GM18861 (cell line): ENCODE data around the gene RABGGTA.

Experiments
- ATAC-seq: cut with Tn5 transposase; IDR thresholded peaks from one replicate; pipeline ENCODE4 v1.9.1; 2021; ENCODE audit not compliant: unreplicated experiment

Gene RABGGTA

GRCh38 chr14:24279301-24280186 lies 8.1 kb upstream of the RABGGTA start:
- ATAC-seq, result peak; percentile 74

DNA sequence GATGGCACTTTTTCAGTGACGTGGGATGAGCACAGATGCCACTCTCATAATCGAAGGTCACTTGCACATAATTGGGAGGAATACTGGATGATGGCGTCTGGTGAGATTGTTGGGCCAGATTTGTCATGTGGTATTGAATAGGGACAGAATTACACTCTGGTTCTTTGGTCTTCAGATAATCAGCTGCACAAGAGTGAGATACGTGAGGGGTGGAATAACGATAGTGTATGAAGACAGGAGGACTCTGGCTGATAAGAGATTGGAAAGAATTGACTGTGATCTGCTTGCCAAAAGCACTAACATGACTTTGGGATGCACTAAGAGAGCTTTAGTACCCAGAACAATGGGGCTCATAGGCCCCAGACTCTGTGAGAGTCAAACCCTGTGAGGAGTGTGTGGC lies 7.0 kb upstream of the RABGGTA start:
- ATAC-seq, result no peak

DNA sequence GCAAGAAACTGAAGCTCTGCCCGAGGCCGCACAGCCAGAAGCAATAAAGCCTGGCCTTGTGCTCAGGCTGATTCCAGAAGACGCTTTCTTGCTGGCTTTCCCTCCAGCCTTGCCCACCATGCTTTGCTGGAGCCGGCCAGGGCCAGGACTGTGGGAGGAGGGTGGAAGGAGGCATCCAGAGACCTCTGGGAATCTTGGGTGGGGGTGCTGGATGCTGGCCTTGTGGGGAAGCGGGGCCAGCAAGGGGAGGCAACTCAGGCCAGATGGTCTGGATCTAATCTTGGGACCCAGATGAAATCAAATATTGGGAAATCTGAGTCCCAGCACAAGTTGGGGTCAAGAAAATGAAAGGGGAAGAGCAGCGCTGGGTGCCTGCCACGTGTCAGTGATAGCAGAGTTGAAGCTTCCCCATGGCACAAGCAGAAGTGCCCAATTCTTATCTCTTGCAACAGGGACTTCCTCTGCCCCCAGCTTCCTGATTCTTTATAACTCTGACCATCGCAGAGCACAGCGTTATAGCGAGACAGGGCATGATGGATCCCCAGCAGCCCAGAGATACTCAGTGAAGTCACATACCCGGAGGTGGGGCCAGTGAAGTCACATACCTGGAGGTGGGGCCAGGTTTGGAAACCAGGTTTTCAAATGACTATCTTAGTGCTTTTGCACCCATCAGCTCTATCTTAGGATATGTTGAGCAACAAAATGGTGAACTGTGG lies 6.4 kb upstream of the RABGGTA start:
- ATAC-seq, result no peak

DNA sequence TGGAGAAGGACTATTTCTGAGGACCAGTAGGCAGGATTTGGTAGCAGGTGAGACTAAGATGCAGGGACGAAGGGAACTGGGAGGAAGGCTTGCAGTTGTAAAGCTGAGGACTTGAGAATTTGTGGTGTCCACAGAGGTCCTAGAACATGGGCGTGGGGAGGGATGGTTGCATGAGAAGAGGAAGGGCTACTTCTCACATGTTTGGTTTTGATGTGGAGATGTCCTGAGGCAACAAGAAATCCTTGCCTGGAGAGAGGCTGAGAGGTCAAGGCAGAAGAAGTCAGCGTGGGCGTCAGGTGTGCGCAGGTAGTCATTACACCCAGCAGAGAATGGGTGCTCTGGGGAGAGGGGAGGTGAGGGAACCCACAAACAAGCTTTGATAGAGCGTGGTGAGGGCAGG lies 5.7 kb upstream of the RABGGTA start:
- no peak for ATAC-seq

- peak; percentile 43 for ATAC-seq
Observed at GRCh38 chr14:24274101-24274543, 2.7 kb upstream of the RABGGTA start.

DNA sequence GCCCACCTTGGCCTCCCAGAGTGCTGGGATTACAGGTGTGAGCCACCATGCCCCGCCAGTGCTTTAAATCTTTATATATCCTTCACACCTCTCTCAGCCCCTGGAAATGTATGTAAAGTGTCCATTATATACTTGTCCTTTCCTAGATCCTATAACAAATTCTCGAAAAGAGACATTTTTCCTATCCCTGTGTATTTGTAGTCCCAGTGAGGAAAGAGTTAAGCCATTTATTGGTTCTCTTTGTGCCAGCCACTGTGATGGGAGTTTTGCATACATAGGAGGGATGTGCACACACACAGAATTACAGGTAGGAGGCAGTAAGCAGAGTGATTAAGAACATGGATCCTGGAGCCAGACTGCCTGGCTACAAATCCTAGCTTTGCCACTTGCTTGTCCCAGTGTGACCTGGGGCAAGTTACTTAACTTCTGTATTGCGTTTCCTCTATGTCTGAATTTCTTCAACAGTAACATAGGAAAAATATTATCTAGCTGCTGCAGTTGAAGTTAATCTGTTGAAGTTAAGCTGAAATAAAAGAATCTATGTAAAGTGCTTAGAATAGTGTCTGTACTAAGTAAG lies 2.1 kb upstream of the RABGGTA start:
- ATAC-seq, result no peak

- no peak for ATAC-seq
Observed at GRCh38 chr14:24272467-24272866, 1.1 kb upstream of the RABGGTA start.

GRCh38 chr14:24271834-24272263 lies 452 bp upstream of the RABGGTA start:
- ATAC-seq, result no peak

- ATAC-seq, result no peak
Observed at GRCh38 chr14:24270537-24271133, 762 bp downstream of the RABGGTA start.

GRCh38 chr14:24269910-24270536 lies 1.4 kb downstream of the RABGGTA start:
- no peak for ATAC-seq

DNA sequence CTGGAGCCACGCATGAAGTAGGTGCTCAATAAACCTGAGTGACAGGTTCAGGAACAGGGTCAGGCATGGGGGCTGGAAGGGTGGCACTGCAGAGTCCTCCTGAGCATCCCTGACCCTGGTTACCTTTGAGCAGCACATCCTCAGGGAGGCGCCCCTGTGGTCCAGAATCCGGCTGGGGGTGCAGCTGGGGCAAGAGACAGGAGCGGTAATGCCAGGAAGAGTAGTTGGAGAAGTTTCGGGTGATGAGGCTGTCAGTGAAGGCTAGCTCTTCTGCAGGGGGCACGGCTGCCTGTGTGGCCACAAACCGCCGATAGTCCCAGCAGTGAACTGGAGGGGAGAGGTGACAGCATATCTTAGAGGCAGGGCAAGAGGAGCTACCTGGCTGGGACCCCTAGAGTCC lies 2.0 kb downstream of the RABGGTA start:
- ATAC-seq, result no peak

DNA sequence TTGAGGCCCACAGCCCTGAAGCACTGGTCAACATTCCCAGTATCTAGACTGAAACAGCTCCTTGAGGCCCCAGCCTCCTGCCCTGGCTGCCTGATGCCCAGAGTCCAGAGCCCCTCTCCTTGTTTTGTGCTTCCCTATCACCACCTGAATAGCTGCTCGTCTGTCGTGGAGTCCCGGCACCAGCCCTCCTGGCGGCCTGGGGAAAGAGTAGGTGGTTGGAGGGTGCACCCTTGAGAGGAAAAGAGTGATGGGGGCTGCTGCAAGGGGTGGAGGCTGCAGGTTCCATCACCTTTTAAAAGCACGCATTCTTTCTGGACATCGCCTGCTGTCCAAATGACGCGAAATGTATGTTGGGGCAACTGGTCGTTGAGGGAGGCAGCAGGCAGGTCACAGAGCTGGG lies 3.2 kb downstream of the RABGGTA start:
- ATAC-seq, result no peak

GRCh38 chr14:24267516-24267915 lies 3.9 kb downstream of the RABGGTA start:
- ATAC-seq, result no peak

DNA sequence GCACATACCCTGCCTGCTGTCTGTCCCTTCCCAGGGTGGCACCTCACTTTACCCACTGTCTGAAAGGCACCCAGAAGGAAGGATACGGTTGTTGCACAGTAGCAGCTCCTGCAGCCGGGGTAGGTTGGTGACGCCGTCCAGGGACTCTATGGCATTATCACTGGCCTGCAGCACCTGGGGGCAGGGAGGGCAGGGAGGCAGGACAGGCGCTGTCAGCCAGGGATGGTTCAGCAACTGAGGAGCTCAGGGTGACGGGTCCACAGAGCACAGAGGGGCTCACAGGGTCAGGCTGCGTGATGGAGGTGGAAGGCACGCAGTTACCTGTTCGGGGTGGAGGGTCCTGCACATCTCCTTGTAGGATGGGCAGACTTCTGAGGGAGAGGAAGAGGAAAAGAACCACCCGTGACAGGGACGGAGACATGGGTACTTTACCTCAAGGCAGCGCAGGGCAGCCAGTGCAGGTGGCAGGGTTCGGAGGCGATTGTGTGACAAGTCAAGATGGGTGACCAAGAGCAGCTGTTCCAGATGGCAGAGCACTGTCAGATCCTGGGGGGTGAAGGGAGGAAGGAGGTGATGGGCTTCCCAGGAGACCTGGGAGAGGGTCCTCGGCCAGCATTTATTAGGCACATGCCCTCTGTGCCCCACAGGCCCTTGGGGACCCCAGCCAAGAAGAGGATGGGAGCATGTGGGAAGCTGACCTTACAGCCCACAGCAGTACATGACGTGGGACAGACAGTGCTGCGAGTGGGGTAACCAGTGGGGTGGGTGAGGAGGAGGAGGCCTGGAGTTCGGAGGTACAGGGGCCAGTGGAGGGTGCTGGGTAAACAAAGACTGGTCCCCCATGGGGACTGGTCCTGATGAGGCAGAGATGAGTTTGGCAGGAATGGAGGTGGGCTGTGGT lies 4.8 kb downstream of the RABGGTA start:
- ATAC-seq, result no peak

GRCh38 chr14:24264298-24264697 lies 7.1 kb downstream of the RABGGTA start:
- no peak for ATAC-seq

DNA sequence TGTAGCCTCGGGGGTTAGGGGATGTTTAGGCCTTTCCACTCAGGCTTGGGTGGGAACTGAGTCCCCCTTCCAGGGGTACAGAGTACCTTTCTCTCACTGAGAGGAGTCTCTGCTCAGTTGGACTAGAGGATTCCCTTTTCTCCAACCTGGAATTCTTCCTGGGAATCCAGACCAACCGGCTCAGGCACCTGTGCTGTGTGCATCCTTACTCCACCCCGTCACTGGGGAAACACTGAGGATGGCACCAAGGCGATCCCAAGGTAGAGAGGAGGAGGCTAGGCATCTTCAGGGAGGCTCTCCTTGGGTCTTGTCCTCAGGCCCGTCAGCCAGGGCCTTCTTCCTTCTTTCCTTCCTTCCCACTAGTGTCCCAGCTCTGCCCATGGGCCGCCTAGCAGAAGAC lies 7.5 kb downstream of the RABGGTA start:
- no peak for ATAC-seq

- ATAC-seq, result no peak
Observed at GRCh38 chr14:24262821-24263733, 8.3 kb downstream of the RABGGTA start, which contains the start of gene TGM1. Gene TGM1, minus strand, starts transcription at chr14:24263177. Its CDS starts 825 bp downstream, at chr14:24262352.

DNA sequence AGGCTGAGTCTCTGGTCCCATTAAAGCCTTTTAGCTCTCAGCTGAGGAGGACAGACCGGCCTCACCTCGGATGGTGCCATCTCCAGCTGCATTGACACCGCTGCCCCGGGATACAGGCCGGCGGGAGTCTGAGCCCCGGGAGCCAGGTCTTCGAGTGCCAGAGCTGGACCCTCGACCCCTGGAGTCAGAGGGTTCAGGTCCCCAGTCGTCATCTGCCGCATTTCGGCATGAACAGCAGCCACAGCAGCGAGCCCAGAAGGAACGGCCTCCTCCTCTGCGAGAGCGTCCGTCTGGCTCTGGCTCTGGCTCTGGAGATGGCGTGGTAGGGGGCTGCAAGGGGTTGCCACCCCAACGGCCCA lies 9.4 kb downstream of the RABGGTA start:
- no peak for ATAC-seq
